ENCODE measurements around the gene PRXL2A.
"Not testable (repeated sequence)": the region's sequence is repeated elsewhere in the genome, so short reads cannot be mapped to it uniquely, and the experiment has no call there.

PRXL2A gene

DNA sequence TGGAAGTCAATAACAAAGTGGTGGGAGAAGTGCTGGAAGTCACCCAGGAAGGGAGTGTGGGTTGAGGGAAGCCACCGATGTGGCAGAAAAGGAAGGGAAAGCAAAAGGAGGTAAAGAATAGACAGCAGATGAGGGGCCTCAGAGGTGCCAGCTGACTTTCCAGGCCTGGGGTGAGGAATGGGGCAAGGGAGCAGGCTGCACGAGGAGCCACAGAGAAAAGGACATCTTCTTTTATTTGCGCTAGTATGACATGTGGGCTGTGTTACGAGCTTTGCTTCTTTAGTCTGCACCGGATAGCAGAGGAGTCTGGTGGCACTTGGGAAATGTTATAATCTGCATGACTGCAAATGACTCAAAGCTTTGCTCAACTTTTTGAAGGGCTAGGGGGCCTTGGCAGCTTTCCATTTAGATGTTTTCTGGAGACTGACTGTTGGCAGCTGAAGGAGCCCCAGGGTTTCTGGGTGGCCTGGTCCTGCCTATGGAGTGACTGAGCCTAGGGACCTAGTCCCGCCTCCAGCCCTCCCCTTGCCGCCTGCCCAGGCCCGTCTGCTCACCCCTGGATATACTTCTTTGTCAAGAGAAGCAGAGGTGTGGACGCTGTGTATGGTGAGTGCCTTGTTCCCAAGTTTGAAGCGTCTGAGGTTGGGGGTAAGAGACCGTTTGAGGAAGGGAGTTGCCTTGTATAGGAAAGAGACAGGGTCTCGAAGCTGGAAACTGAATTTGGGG is 5.1 kb downstream of the PRXL2A start:
- TF ChIP-seq CTCF (IDR thresholded peaks at IDR 0.05; ENCODE audit: poor library complexity, severe bottlenecking) = no peak
- Histone ChIP-seq H3K4me1 (ENCODE audit: insufficient read depth, poor library complexity, severe bottlenecking) (peaks cover 39% of the 10 kb centered on the region), H3K9me3 (ENCODE audit: severe bottlenecking) (no peaks in the 10 kb centered on the region), H3K4me3 (ENCODE audit: severe bottlenecking) (no peak overlapping the region), H3K27me3 (ENCODE audit: insufficient read depth, poor library complexity, severe bottlenecking) (no peaks in the 10 kb centered on the region), H3K36me3 (ENCODE audit: low read depth) (no peaks in the 10 kb centered on the region), H3K27ac (ENCODE audit: poor library complexity, severe bottlenecking) (peak overlapping the region; percentile 36)
- ATAC-seq (ENCODE audit: low read depth) = peak; percentile 86
- peak; percentile 78 for DNase-seq (ENCODE audit: low spot score)

- Histone ChIP-seq H3K36me3 (ENCODE audit: low read depth) (no peaks in the 10 kb centered on the region), H3K27me3 (ENCODE audit: insufficient read depth, poor library complexity, severe bottlenecking) (no peaks in the 10 kb centered on the region)
Measured at GRCh38 chr10:80414142-80414895, 6.0 kb downstream of the PRXL2A start.

DNA sequence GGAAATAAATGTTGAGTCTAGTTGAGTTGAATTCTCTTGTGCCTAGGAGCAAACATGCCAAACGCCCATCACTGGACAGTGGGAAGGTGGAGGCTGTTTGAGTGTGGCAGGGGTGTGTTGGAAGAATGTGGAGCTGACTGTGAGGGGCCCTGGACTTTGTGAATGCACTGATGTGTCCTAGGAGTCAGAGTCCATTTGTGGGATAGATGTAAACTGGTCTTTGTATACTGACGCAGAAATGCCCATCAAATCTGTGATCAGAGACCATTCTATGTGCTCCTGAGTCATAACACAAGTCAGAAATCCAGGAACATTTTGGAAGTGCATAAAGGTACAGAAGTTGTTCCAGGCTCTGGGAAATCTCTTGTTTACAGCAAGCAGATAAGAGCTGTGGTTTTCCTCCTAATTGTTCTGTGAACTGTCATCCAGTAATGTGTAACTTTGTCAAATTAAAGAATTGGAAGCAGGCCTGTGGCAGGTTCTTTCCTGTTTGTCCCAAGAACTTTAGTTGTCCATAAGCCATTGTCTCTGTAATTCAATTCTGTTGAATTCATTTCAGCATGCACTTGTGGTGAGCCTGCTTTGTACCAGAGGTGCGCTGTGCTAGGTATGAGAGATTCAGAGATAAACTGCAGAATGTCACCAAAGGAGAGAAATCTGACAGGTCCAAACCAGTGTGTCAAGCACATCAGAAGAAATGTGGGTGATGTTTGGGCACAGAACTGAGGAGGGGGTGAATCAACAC is 7.6 kb downstream of the PRXL2A start:
- DNase-seq (ENCODE audit: low spot score) (no peak), ATAC-seq (ENCODE audit: low read depth) (no peak)
- H3K9me3 ChIP-seq (ENCODE audit: severe bottlenecking) = no peaks in the 10 kb centered on the region
- TF ChIP-seq CTCF (IDR thresholded peaks at IDR 0.05; ENCODE audit: poor library complexity, severe bottlenecking) = no peak
- no peak overlapping the region for H3K27ac ChIP-seq (ENCODE audit: poor library complexity, severe bottlenecking)
- no peaks in the 10 kb centered on the region for H3K36me3 ChIP-seq (ENCODE audit: low read depth)
- no peak overlapping the region for H3K4me3 ChIP-seq (ENCODE audit: severe bottlenecking)
- H3K4me1 ChIP-seq (ENCODE audit: insufficient read depth, poor library complexity, severe bottlenecking) = peaks cover 33% of the 10 kb centered on the region
- no peaks in the 10 kb centered on the region for H3K27me3 ChIP-seq (ENCODE audit: insufficient read depth, poor library complexity, severe bottlenecking)

More at GRCh38 chr10:80414142-80414895, 6.0 kb downstream of the PRXL2A start:
- ATAC-seq (ENCODE audit: low read depth) (no peak), DNase-seq (ENCODE audit: low spot score) (no peak)
- Histone ChIP-seq H3K4me3 (ENCODE audit: severe bottlenecking) (no peak overlapping the region), H3K27ac (ENCODE audit: poor library complexity, severe bottlenecking) (peak overlapping the region; percentile 36), H3K9me3 (ENCODE audit: severe bottlenecking) (no peaks in the 10 kb centered on the region), H3K4me1 (ENCODE audit: insufficient read depth, poor library complexity, severe bottlenecking) (peaks cover 39% of the 10 kb centered on the region)
- no peak for TF ChIP-seq CTCF (IDR thresholded peaks at IDR 0.05; ENCODE audit: poor library complexity, severe bottlenecking)

DNA sequence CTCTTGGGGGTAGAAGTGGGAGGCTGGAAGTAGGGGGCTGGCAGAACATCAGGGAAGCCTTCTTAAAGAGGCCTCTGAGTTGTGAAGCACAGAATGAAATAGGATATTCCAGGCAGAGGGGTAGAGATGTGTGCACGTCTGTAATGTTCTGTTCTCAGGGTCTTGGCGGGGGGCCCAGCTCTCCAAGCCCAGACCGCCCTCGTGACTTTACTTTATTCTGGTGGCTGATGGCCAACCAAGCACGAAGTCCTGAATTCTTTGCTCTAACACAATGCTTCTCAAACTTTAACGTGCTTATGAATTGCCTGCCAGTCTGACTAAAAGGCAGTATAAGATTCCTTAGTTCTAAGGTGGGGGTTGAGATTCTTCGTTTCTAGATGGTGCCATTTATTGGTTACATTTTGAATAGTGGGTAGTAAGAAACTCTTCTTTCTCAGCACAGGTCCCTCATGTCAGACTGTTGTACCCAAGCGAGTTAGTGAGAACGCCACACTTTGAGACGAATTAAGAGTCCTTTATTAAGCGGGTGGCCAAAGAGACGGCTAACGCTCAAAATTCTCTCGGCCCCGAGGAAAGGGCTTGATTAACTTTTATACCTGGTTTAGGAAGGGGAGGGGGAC is 8.2 kb downstream of the PRXL2A start:
- Histone ChIP-seq H3K36me3 (ENCODE audit: low read depth) (no peaks in the 10 kb centered on the region), H3K4me3 (ENCODE audit: severe bottlenecking) (no peak overlapping the region), H3K27me3 (ENCODE audit: insufficient read depth, poor library complexity, severe bottlenecking) (no peaks in the 10 kb centered on the region), H3K27ac (ENCODE audit: poor library complexity, severe bottlenecking) (no peak overlapping the region), H3K4me1 (ENCODE audit: insufficient read depth, poor library complexity, severe bottlenecking) (peaks cover 26% of the 10 kb centered on the region), H3K9me3 (ENCODE audit: severe bottlenecking) (no peaks in the 10 kb centered on the region)
- ATAC-seq (ENCODE audit: low read depth) (no peak), DNase-seq (ENCODE audit: low spot score) (no peak)
- no peak for TF ChIP-seq CTCF (IDR thresholded peaks at IDR 0.05; ENCODE audit: poor library complexity, severe bottlenecking)

DNA sequence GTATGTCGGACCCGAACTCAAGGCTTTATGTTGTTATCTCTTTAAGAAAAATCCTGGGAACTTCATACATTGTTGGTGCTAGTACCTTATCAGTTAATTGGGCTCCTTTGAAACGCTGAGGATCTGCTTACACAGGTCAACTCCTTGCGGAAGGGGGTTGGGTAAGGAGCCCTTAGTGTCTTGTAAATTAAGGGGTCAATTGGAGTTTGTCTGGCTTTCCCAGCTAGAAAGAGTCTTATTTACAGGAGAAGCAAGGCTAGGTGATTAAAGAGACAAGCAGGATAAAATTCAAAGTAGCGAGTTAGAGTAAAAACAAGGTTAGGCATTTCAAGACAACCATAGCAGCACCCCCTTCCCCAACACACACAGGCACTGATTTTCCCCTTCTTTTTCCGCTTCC is 8.9 kb downstream of the PRXL2A start:
- H3K4me1 ChIP-seq (ENCODE audit: insufficient read depth, poor library complexity, severe bottlenecking) = peaks cover 19% of the 10 kb centered on the region
- DNase-seq (ENCODE audit: low spot score); H3K4me3 ChIP-seq (ENCODE audit: severe bottlenecking); H3K27me3 ChIP-seq (ENCODE audit: insufficient read depth, poor library complexity, severe bottlenecking); ATAC-seq (ENCODE audit: low read depth); H3K9me3 ChIP-seq (ENCODE audit: severe bottlenecking); H3K36me3 ChIP-seq (ENCODE audit: low read depth); H3K27ac ChIP-seq (ENCODE audit: poor library complexity, severe bottlenecking): not testable (repeated sequence)
